Measurements from ENCODE around the gene LRRC4B.

DNA sequence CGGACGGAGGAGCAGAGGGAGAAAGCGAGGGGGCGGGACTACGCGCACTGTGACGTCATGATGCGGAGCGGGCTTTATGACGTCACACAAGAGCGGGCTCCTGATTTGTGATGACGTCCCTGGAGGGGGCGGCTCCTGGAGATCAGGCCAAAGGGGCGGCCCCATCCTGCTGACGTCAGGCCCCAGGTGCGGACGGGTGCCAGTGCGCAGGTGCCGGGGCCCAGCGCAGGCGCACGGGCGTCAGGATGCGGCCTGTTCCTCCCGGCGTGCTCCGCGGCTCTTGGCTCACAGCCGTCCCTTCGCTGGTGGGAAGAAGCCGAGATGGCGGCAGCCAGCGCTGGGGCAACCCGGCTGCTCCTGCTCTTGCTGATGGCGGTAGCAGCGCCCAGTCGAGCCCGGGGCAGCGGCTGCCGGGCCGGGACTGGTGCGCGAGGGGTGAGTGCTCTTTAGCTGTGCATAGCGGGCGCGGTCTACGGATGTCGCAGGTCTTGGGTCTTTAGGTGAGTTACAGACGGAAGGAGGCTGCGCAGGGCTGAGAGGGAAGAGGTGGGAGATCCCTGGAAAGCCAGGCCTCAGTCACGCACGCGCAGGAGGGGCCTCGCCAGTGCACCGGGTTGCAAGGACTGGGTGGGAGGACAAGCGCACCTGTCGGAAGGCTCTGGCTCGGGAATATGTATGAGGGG, 91.9 kb downstream of the LRRC4B start, which contains the start of the genes EMC10 and GARIN5A:
- TF ChIP-seq, protein P1, sequence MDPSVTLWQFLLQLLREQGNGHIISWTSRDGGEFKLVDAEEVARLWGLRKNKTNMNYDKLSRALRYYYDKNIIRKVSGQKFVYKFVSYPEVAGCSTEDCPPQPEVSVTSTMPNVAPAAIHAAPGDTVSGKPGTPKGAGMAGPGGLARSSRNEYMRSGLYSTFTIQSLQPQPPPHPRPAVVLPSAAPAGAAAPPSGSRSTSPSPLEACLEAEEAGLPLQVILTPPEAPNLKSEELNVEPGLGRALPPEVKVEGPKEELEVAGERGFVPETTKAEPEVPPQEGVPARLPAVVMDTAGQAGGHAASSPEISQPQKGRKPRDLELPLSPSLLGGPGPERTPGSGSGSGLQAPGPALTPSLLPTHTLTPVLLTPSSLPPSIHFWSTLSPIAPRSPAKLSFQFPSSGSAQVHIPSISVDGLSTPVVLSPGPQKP (IDR thresholded peaks at IDR 0.05; ENCODE audit: borderline replicate concordance, low read depth, low read length), result no peak
- TF ChIP-seq SMC3 (IDR thresholded peaks at IDR 0.05; ENCODE audit: low read depth, low read length) (no peak), POLR2A (IDR thresholded peaks at IDR 0.05; ENCODE audit: low read depth, low read length) (peak; percentile 80), CHD1 (IDR thresholded peaks at IDR 0.05; ENCODE audit: low read depth, low read length) (no peak), RCOR1 (IDR thresholded peaks at IDR 0.05; ENCODE audit: insufficient replicate concordance, low read length) (no peak), MXI1 (IDR thresholded peaks at IDR 0.05; ENCODE audit: borderline replicate concordance, low read depth, low read length) (no peak), BHLHE40 (IDR thresholded peaks at IDR 0.05; ENCODE audit: low read depth, low read length) (no peak), RAD21 (IDR thresholded peaks at IDR 0.05; ENCODE audit: low read length) (no peak)
- TF ChIP-seq, protein P2, sequence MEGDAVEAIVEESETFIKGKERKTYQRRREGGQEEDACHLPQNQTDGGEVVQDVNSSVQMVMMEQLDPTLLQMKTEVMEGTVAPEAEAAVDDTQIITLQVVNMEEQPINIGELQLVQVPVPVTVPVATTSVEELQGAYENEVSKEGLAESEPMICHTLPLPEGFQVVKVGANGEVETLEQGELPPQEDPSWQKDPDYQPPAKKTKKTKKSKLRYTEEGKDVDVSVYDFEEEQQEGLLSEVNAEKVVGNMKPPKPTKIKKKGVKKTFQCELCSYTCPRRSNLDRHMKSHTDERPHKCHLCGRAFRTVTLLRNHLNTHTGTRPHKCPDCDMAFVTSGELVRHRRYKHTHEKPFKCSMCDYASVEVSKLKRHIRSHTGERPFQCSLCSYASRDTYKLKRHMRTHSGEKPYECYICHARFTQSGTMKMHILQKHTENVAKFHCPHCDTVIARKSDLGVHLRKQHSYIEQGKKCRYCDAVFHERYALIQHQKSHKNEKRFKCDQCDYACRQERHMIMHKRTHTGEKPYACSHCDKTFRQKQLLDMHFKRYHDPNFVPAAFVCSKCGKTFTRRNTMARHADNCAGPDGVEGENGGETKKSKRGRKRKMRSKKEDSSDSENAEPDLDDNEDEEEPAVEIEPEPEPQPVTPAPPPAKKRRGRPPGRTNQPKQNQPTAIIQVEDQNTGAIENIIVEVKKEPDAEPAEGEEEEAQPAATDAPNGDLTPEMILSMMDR (conservative IDR thresholded peaks at IDR 0.05; ENCODE audit: low read depth, low read length), result no peak
- TF ChIP-seq, protein P3, sequence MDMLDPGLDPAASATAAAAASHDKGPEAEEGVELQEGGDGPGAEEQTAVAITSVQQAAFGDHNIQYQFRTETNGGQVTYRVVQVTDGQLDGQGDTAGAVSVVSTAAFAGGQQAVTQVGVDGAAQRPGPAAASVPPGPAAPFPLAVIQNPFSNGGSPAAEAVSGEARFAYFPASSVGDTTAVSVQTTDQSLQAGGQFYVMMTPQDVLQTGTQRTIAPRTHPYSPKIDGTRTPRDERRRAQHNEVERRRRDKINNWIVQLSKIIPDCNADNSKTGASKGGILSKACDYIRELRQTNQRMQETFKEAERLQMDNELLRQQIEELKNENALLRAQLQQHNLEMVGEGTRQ (IDR thresholded peaks at IDR 0.05; ENCODE audit: low read depth, low read length), result peak; percentile 51

Data from IMR-90 (cell line).